ENCODE data around the gene ABLIM2.

Gene ABLIM2

DNA sequence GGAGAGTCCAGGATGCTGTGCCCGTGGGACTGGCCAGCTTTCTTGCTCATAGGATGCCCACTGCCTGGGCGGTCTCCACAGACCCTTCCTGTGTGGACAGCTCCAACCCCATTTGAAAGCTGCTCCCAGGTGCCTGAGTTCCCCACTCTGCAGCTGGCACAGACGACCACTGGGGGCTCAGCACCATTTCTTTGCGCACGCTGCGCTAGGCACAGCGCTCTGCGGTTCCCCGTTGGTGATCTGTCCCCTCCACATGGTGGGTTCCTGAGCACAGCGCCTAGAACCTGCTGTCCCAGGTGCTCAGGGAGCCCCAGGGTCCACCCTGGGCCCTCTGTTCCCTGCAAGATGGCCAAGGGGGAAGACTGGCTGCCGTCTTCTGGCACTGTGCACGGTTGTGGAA, 173.5 kb downstream of the ABLIM2 start:
- no peak overlapping the region for H3K4me3 ChIP-seq (replicated peaks; ENCODE audit: low read depth, low read length)
- no peaks in the 10 kb centered on the region; the same call in 1 of the 2 replicates for H3K27me3 ChIP-seq (replicated peaks; ENCODE audit: control insufficient read depth, insufficient read depth, low read length)
- TF ChIP-seq, protein P1, sequence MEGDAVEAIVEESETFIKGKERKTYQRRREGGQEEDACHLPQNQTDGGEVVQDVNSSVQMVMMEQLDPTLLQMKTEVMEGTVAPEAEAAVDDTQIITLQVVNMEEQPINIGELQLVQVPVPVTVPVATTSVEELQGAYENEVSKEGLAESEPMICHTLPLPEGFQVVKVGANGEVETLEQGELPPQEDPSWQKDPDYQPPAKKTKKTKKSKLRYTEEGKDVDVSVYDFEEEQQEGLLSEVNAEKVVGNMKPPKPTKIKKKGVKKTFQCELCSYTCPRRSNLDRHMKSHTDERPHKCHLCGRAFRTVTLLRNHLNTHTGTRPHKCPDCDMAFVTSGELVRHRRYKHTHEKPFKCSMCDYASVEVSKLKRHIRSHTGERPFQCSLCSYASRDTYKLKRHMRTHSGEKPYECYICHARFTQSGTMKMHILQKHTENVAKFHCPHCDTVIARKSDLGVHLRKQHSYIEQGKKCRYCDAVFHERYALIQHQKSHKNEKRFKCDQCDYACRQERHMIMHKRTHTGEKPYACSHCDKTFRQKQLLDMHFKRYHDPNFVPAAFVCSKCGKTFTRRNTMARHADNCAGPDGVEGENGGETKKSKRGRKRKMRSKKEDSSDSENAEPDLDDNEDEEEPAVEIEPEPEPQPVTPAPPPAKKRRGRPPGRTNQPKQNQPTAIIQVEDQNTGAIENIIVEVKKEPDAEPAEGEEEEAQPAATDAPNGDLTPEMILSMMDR (IDR thresholded peaks at IDR 0.05; ENCODE audit: insufficient read depth, low read length, poor library complexity, severe bottlenecking), result no peak
- no peak for DNase-seq (ENCODE audit: extremely low read depth, insufficient read length)
- H3K36me3 ChIP-seq (ENCODE audit: control insufficient read depth, insufficient read depth, low read length), result no peaks in the 10 kb centered on the region

DNA sequence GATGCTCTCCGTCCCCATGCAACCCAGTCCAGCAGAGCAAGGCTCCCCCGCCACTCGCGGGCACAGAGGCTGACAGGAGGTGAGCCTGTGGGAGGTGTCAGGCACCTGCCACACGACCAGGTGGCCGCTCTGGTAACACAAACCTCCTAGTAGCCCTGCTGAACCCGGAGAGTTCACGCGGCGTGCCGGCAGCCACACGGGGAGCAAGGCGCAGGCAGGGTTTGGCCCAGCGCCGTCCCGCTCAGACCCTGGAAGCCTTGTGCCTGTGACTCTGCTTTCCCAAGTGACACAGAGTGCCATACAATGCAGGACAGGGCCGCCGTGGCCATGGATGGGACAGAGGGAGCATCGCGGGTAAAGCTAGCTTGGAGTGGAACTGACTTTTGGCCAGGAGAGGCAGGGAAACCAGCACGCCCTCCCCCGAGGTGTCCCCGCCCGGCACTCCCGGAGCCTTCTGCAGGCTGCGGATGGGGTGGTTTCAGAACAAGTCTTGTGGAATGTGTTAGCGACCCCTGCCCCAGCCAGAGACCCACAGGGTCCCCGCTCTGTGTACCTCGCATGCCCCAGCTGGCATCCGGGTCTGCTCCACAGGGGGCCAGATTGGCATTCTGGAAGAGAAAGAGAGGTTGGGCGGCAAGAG, 174.2 kb downstream of the ABLIM2 start:
- DNase-seq (ENCODE audit: extremely low read depth, insufficient read length), result no peak
- Histone ChIP-seq H3K27me3 (replicated peaks; ENCODE audit: control insufficient read depth, insufficient read depth, low read length) (no peaks in the 10 kb centered on the region; the same call in 1 of the 2 replicates), H3K4me3 (replicated peaks; ENCODE audit: low read depth, low read length) (no peak overlapping the region), H3K36me3 (ENCODE audit: control insufficient read depth, insufficient read depth, low read length) (no peaks in the 10 kb centered on the region)
- TF ChIP-seq, protein P1 (IDR thresholded peaks at IDR 0.05; ENCODE audit: insufficient read depth, low read length, poor library complexity, severe bottlenecking), result no peak

DNA sequence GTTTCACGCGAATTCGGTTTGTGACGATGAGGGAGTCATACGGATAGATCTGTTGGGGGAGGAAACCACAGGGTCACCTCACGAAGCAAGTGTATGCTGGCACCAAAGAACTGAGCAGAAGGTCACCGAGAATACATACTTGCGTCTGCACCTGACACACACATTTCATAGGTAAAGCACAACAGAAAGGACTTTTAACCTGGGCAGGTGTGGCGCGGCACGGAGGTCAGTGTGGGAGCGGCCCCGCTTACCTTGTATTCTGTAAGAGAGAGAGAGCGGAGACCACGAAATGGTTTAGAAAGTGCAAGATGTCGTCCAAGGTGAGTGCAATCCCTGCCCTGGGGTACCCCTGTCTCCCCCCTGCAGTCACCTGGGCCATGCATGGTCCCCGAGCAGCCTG, 175.3 kb downstream of the ABLIM2 start:
- H3K36me3 ChIP-seq (ENCODE audit: control insufficient read depth, insufficient read depth, low read length), result no peaks in the 10 kb centered on the region
- TF ChIP-seq, protein P1 (IDR thresholded peaks at IDR 0.05; ENCODE audit: insufficient read depth, low read length, poor library complexity, severe bottlenecking), result no peak
- no peak for DNase-seq (ENCODE audit: extremely low read depth, insufficient read length)
- H3K4me3 ChIP-seq (replicated peaks; ENCODE audit: low read depth, low read length), result no peak overlapping the region
- H3K27me3 ChIP-seq (replicated peaks; ENCODE audit: control insufficient read depth, insufficient read depth, low read length), result no peaks in the 10 kb centered on the region; the same call in 1 of the 2 replicates

DNA sequence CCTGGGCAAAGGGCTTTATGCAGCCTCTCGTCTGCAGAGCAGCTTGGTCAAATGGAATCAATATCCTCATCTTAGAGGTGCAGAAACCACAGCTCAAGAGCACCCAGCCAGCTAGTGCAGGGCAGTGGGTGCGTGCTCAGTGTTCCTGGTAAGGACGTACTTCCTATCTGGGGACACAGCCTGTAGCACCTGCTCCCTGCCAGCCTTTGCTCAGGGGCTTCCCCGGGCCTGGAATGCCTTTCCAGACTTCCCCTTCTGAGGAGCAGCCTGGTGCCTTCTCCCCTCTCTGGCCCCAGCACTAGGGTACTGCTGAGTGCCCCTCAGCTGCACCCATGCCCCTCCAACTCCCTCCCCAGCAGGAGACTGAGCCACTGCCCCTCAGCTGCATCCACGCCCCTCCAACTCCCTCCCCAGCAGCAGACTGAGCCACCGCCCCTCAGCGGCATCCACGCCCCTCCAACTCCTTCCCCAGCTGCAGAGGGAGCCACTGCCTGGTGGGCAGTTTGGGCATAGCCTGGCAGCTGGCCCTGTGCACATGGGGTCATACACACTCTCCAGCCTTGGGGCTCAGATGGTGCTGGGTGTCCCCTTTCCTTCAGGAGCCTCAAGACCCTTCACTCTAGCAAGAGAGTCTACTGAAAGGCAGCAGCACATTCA, 176.7 kb downstream of the ABLIM2 start:
- Histone ChIP-seq H3K4me3 (replicated peaks; ENCODE audit: low read depth, low read length) (no peak overlapping the region), H3K36me3 (ENCODE audit: control insufficient read depth, insufficient read depth, low read length) (no peaks in the 10 kb centered on the region), H3K27me3 (replicated peaks; ENCODE audit: control insufficient read depth, insufficient read depth, low read length) (no peaks in the 10 kb centered on the region; the same call in 1 of the 2 replicates)
- TF ChIP-seq, protein P1 (IDR thresholded peaks at IDR 0.05; ENCODE audit: insufficient read depth, low read length, poor library complexity, severe bottlenecking), result no peak
- DNase-seq (ENCODE audit: extremely low read depth, insufficient read length), result no peak

DNA sequence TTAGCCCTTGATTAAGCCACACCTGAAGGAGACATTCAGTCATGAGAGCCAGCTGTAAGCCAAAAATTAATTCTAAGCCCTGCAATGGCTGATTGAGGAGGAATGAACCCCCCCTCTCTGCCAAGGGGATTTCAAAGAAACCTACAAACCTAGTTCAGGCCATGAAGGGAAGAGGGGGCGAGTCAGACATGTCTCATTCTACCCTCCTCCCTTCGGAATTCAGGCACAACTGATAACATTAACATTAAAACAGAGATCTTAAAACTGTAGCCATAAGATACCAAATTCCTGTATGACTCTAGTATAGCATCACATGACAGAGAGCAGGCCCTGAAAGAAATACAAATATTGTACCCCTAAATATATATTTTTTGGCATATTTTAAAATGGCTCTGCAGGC, 178.6 kb downstream of the ABLIM2 start:
- TF ChIP-seq, protein P1 (IDR thresholded peaks at IDR 0.05; ENCODE audit: insufficient read depth, low read length, poor library complexity, severe bottlenecking), result no peak
- Histone ChIP-seq H3K36me3 (ENCODE audit: control insufficient read depth, insufficient read depth, low read length) (no peaks in the 10 kb centered on the region), H3K27me3 (replicated peaks; ENCODE audit: control insufficient read depth, insufficient read depth, low read length) (no peaks in the 10 kb centered on the region; the same call in 1 of the 2 replicates), H3K4me3 (replicated peaks; ENCODE audit: low read depth, low read length) (no peak overlapping the region)
- DNase-seq (ENCODE audit: extremely low read depth, insufficient read length), result no peak

Data from GM06990 (cell line).